ENCODE measurements around the gene PLCG2.

The PLCG2 gene

GRCh38 chr16:81917375-81917774, 138.3 kb downstream of the PLCG2 start:
- TF ChIP-seq CTCF (IDR thresholded peaks at IDR 0.05; ENCODE audit: extremely low read depth, missing control alignments): no peak
- DNase-seq (ENCODE audit: low spot score): no peak

GRCh38 chr16:81918927-81919326, 139.8 kb downstream of the PLCG2 start:
- DNase-seq (ENCODE audit: low spot score): no peak
- no peak for TF ChIP-seq CTCF (IDR thresholded peaks at IDR 0.05; ENCODE audit: extremely low read depth, missing control alignments)

- TF ChIP-seq CTCF (IDR thresholded peaks at IDR 0.05; ENCODE audit: extremely low read depth, missing control alignments): no peak
- no peak for DNase-seq (ENCODE audit: low spot score)
Observed at GRCh38 chr16:81920498-81920897, 141.4 kb downstream of the PLCG2 start.

- TF ChIP-seq CTCF (IDR thresholded peaks at IDR 0.05; ENCODE audit: extremely low read depth, missing control alignments): no peak
- no peak for DNase-seq (ENCODE audit: low spot score)
Observed at GRCh38 chr16:81921085-81921814, 142.2 kb downstream of the PLCG2 start.

GRCh38 chr16:81921843-81922584, 142.9 kb downstream of the PLCG2 start:
- DNase-seq (ENCODE audit: low spot score): no peak
- no peak for TF ChIP-seq CTCF (IDR thresholded peaks at IDR 0.05; ENCODE audit: extremely low read depth, missing control alignments)

- no peak for DNase-seq (ENCODE audit: low spot score)
- no peak for TF ChIP-seq CTCF (IDR thresholded peaks at IDR 0.05; ENCODE audit: extremely low read depth, missing control alignments)
Observed at GRCh38 chr16:81923296-81923695, 144.2 kb downstream of the PLCG2 start.

- TF ChIP-seq CTCF (IDR thresholded peaks at IDR 0.05; ENCODE audit: extremely low read depth, missing control alignments): no peak
- DNase-seq (ENCODE audit: low spot score): no peak
Observed at GRCh38 chr16:81925016-81925415, 145.9 kb downstream of the PLCG2 start.
